Measurements from ENCODE around the gene AKAP3. TPM values are rescaled to one million over a fixed set of nuclear protein-coding genes. Genes with fewer than 3 reads are reported as not detected.

AKAP3 gene
- polyA plus RNA-seq (2012; ENCODE audit: insufficient read length, low read depth), result 0.18 TPM

DNA sequence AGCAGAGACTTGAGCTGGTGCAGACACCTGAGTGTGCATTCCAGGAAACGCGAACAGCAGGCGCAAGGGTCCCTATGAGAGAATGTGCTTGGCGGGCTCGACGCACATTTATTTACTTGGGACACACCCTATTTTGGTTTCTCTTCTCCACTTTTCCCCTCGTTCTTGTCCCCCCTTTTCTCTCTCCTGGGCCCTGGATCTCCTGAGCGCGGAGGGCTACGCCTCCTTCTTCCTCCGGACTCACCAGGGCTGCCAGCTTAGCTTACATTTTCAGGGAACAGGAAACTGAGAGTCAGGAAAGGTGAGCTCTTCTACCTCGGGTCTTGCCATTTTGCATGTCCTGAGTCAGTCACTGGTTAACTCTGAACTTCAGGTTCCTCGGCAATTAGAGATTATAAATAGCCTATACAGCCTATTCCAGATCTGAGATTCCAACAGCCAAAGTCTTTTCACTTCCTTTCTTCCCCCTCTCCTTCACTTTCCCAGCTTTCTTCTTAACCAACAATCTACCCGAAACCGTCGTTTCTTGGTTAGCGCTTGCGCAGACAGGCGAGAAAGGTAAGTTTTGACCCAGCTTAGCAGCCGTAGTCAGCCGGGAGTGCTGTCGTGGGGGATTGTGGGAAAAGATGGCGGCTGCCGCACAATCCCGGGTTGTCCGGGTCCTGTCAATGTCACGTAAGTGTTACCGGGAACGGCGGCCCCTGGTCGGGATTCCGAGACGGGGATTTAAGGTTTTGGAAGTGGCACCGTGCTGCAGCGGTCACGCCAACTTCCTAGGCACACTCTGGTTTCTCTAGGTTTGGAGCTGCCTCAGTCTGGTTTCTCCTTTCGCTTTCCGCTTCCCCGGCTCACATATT lies at the start of gene AKAP3, which contains the start of gene NDUFA9:
Gene AKAP3 (minus strand): TSS at position 551 of the 857 bp plus-strand sequence. CDS start 10,855 bp downstream, outside the sequence.
Gene NDUFA9 (plus strand): TSS at position 614 of the 857 bp plus-strand sequence. CDS start 13 bp downstream, at position 627.
- TF ChIP-seq POLR2AphosphoS5 (IDR thresholded peaks at IDR 0.05; ENCODE audit: low read depth, low read length) (peak; percentile 93), TAF1 (IDR thresholded peaks at IDR 0.05; ENCODE audit: borderline replicate concordance, insufficient read depth, low read length) (peak; percentile 92), SIN3A (IDR thresholded peaks at IDR 0.05; ENCODE audit: borderline replicate concordance, insufficient read depth, low read length) (no peak)
- TF ChIP-seq, protein P1, sequence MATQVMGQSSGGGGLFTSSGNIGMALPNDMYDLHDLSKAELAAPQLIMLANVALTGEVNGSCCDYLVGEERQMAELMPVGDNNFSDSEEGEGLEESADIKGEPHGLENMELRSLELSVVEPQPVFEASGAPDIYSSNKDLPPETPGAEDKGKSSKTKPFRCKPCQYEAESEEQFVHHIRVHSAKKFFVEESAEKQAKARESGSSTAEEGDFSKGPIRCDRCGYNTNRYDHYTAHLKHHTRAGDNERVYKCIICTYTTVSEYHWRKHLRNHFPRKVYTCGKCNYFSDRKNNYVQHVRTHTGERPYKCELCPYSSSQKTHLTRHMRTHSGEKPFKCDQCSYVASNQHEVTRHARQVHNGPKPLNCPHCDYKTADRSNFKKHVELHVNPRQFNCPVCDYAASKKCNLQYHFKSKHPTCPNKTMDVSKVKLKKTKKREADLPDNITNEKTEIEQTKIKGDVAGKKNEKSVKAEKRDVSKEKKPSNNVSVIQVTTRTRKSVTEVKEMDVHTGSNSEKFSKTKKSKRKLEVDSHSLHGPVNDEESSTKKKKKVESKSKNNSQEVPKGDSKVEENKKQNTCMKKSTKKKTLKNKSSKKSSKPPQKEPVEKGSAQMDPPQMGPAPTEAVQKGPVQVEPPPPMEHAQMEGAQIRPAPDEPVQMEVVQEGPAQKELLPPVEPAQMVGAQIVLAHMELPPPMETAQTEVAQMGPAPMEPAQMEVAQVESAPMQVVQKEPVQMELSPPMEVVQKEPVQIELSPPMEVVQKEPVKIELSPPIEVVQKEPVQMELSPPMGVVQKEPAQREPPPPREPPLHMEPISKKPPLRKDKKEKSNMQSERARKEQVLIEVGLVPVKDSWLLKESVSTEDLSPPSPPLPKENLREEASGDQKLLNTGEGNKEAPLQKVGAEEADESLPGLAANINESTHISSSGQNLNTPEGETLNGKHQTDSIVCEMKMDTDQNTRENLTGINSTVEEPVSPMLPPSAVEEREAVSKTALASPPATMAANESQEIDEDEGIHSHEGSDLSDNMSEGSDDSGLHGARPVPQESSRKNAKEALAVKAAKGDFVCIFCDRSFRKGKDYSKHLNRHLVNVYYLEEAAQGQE (IDR thresholded peaks at IDR 0.05; ENCODE audit: insufficient read depth in 1 of 2, low read depth in 2 of 2, low read length in 2 of 2), result peak; percentile 37 to 68; a peak in 1 of 4 replicates

DNA sequence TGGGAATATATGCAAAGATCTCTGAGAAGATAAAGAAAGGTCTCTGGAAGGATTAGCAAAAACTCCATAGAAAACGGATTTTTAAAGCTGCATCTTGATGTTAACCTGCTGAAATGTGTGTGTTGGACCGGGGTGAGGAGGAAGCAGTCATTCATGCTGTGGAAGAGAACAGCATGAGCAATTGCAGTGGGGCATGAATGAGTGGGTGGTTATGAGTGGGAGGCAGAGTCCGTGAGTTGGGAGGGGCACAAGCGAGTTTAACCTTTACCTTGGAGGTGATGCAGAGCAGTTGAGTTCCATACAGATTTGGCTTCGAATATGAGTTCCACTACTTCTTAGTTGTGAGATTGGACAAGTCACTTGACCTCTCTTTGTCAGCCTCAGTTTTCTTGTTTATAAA lies 41.9 kb upstream of the AKAP3 start:
- no peak for TF ChIP-seq TAF1 (IDR thresholded peaks at IDR 0.05; ENCODE audit: borderline replicate concordance, insufficient read depth, low read length)
- no peak for TF ChIP-seq SIN3A (IDR thresholded peaks at IDR 0.05; ENCODE audit: borderline replicate concordance, insufficient read depth, low read length)

DNA sequence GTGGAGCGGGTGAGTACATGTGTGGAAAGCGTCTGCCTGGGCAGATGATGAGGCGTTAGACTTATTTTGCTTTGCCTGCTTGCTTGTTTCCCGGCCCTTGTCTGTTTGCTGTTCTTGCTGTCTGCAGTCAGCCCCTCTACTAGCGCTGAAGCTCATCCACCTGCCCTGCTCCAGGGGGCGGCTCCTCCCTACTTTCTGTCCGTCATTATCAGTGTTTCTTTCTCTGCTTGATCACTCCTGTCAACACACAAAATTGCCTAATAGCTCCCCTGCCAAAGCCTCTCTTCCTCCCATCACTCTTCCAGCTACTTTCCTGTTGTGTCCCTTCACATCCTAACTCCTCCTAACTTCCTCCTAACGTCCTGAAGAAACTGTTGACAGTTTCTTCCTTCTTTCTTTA lies 36.5 kb upstream of the AKAP3 start:
- TF ChIP-seq POLR2AphosphoS5 (IDR thresholded peaks at IDR 0.05; ENCODE audit: low read depth, low read length), result no peak
- no peak for TF ChIP-seq TAF1 (IDR thresholded peaks at IDR 0.05; ENCODE audit: borderline replicate concordance, insufficient read depth, low read length)
- TF ChIP-seq, protein P1 (IDR thresholded peaks at IDR 0.05; ENCODE audit: insufficient read depth in 1 of 2, low read depth in 2 of 2, low read length in 2 of 2), result no peak

DNA sequence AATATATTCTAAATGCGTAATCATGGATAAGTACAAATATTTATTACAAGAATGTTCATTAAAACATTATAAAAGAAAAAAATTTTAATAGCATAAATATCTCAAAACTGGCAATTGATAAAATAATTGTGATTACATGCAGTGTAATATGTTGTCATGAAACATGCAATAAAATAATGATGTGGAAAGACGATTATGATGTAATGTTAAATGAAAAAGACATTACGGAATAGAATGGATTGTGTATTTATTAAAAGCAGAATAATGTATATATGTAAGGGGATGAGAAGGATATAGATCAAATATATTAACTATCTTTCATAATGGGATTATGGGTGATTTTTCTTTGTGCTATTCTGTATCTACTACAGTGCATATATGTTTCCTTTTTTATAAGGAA lies 32.9 kb upstream of the AKAP3 start:
- TF ChIP-seq SIN3A (IDR thresholded peaks at IDR 0.05; ENCODE audit: borderline replicate concordance, insufficient read depth, low read length) (no peak), TAF1 (IDR thresholded peaks at IDR 0.05; ENCODE audit: borderline replicate concordance, insufficient read depth, low read length) (no peak), FOXP2 (optimal IDR thresholded peaks at IDR 0.05; ENCODE audit: borderline replicate concordance, extremely low read depth, extremely low read length, insufficient read depth) (no peak), POLR2AphosphoS5 (IDR thresholded peaks at IDR 0.05; ENCODE audit: low read depth, low read length) (no peak)
- TF ChIP-seq, protein P1 (IDR thresholded peaks at IDR 0.05; ENCODE audit: insufficient read depth in 1 of 2, low read depth in 2 of 2, low read length in 2 of 2), result no peak

DNA sequence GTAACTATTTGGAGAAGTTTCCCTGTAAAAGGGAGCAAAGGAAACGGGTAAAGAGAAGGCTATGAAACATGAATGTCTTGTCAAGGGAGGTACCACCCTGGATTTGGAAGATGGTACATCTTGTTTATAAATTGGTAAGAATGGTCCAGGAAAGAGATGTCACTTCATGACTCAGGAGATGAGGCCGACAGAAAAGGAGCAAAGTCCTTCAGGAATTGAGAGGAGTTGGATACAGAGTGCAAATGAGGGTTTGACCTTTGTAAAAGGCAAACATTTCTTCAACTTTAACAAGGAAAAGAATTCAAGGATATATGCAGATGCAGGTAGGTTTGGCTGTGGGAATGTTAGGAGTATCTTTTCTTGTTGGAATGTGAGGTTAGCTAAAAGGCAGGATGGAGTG lies 30.9 kb upstream of the AKAP3 start:
- no peak for TF ChIP-seq SIN3A (IDR thresholded peaks at IDR 0.05; ENCODE audit: borderline replicate concordance, insufficient read depth, low read length)
- TF ChIP-seq TAF1 (IDR thresholded peaks at IDR 0.05; ENCODE audit: borderline replicate concordance, insufficient read depth, low read length), result no peak
- TF ChIP-seq, protein P1 (IDR thresholded peaks at IDR 0.05; ENCODE audit: insufficient read depth in 1 of 2, low read depth in 2 of 2, low read length in 2 of 2), result no peak
- TF ChIP-seq POLR2AphosphoS5 (IDR thresholded peaks at IDR 0.05; ENCODE audit: low read depth, low read length), result no peak
- TF ChIP-seq FOXP2 (optimal IDR thresholded peaks at IDR 0.05; ENCODE audit: borderline replicate concordance, extremely low read depth, extremely low read length, insufficient read depth), result no peak
